HepG2 (cell line): Measurements from ENCODE around the gene FOXK2. TPM values are rescaled to one million over a fixed set of nuclear protein-coding genes. Genes with fewer than 3 reads are reported as not detected.
A peak's percentile ranks its signal among the peaks of the same experiment; 100 is the strongest.

ENCODE experiments used
- ATF7-NPFF ChIP-seq: sonication (generic); formaldehyde crosslinking; IDR thresholded peaks from 2 replicates; pipeline ENCODE4 v1.8.1; 2023; ENCODE audit warnings: mild to moderate bottlenecking, low read depth, missing genetic modification reagents, moderate library complexity
- BRF2 ChIP-seq: sonication (generic); formaldehyde crosslinking; IDR thresholded peaks from 2 replicates; pipeline ENCODE4 v1.8.1; 2022; ENCODE audit warnings: mild to moderate bottlenecking, missing genetic modification reagents
- HOXA7 ChIP-seq: sonication (generic); formaldehyde crosslinking; IDR thresholded peaks from 2 replicates; pipeline ENCODE4 v1.8.1; 2022; ENCODE audit warnings: mild to moderate bottlenecking, missing genetic modification reagents, moderate library complexity
- NFIB ChIP-seq: sonication (generic); formaldehyde crosslinking; IDR thresholded peaks from 2 replicates; pipeline ENCODE4 v1.9.0; 2021; ENCODE audit warnings: missing genetic modification reagents, mild to moderate bottlenecking, borderline replicate concordance
- RXRB ChIP-seq: IDR thresholded peaks from 2 replicates; pipeline ENCODE4 v1.6.1; 2016; ENCODE audit warnings: borderline replicate concordance, missing genetic modification reagents, missing compliant biosample characterization
- SOX13 ChIP-seq, 3 experiments: fragments of 450-650 bp in 1 of 3; sonication (generic) in 1 of 3; formaldehyde crosslinking in 1 of 3; IDR thresholded peaks in 2 of 3; conservative IDR thresholded peaks in 1 of 3; 2 replicates each; pipeline versions ENCODE4 v1.5.0 to v1.6.1; 2016 to 2020; ENCODE audit warnings: antibody characterized with exemption in 1 of 3, mild to moderate bottlenecking in 1 of 3, missing compliant biosample characterization in 1 of 3, missing genetic modification reagents in 1 of 3, moderate library complexity in 1 of 3
- SP4 ChIP-seq: sonication (generic); formaldehyde crosslinking; IDR thresholded peaks from 2 replicates; pipeline ENCODE4 v1.8.1; 2023; ENCODE audit warnings: mild to moderate bottlenecking, missing genetic modification reagents
- XBP1 ChIP-seq: sonication (generic); formaldehyde crosslinking; IDR thresholded peaks from 2 replicates; pipeline ENCODE4 v1.5.0; 2020; ENCODE audit warnings: missing genetic modification reagents
- ZHX1 ChIP-seq: sonication (generic); formaldehyde crosslinking; IDR thresholded peaks from 2 replicates; pipeline ENCODE4 v1.8.1; 2022; ENCODE audit warnings: low read depth, mild to moderate bottlenecking, missing genetic modification reagents
- ZKSCAN8 ChIP-seq: IDR thresholded peaks from 2 replicates; pipeline ENCODE4 v1.6.1; 2016; ENCODE audit warnings: borderline replicate concordance, missing genetic modification reagents, missing compliant biosample characterization
- ZNF274 ChIP-seq: sonication (generic); formaldehyde crosslinking; IDR thresholded peaks from 2 replicates; pipeline ENCODE4 v1.5.1; 2020; ENCODE audit warnings: mild to moderate bottlenecking, missing genetic modification reagents
- ZNF605 ChIP-seq: sonication (generic); formaldehyde crosslinking; IDR thresholded peaks from 2 replicates; pipeline ENCODE4 v1.8.0; 2022; ENCODE audit warnings: mild to moderate bottlenecking, missing genetic modification reagents
- ZNF691 ChIP-seq: sonication (generic); formaldehyde crosslinking; IDR thresholded peaks from 2 replicates; pipeline ENCODE4 v1.4.0; 2020; ENCODE audit warnings: missing genetic modification reagents, low read depth, mild to moderate bottlenecking, borderline replicate concordance
- ZNF761 ChIP-seq: sonication (generic); formaldehyde crosslinking; conservative IDR thresholded peaks from 2 replicates; pipeline ENCODE4 v1.4.0; 2020; ENCODE audit warnings: mild to moderate bottlenecking, missing genetic modification reagents
- ZNF800 ChIP-seq: sonication (generic); formaldehyde crosslinking; IDR thresholded peaks from 2 replicates; pipeline ENCODE4 v1.4.0; 2020; ENCODE audit warnings: missing genetic modification reagents
- ZNF841 ChIP-seq: sonication (generic); formaldehyde crosslinking; IDR thresholded peaks from 2 replicates; pipeline ENCODE4 v1.8.1; 2023; ENCODE audit warnings: missing genetic modification reagents, borderline replicate concordance
- ZSCAN31 ChIP-seq: sonication (generic); formaldehyde crosslinking; IDR thresholded peaks from 2 replicates; pipeline ENCODE4 v1.5.0; 2020; ENCODE audit warnings: low read depth, mild to moderate bottlenecking, missing genetic modification reagents
- polyA plus RNA-seq, 8 experiments: library from polyadenylated mRNA; depleted of rRNA in 3 of 8; stranded (reverse) in 7 of 8; unstranded in 1 of 8; fragments of >200 nt; fragmentation: Illumina TruSeq in 4 of 8; extraction: Trizol in 4 of 8; gene quantifications; 2 replicates each; pipeline versions ENCODE4 v1.2.1 to v1.2.3, GENCODE V29; 2011 to 2016; ENCODE audit warnings: low read depth in 4 of 8, missing spikeins in 1 of 8, mixed read lengths in 1 of 8; ENCODE audit not compliant: insufficient read depth in 1 of 8
- total RNA-seq, 5 experiments: library from RNA; depleted of rRNA; stranded (reverse); fragments of >200 nt; fragmentation: Illumina TruSeq; extraction: Trizol; gene quantifications; 2 replicates each; pipeline ENCODE4 v1.2.3, GENCODE V29; 2016; ENCODE audit warnings: low read depth in 1 of 5
- TF ChIP-seq, protein P1 (sequence below): sonication (generic); formaldehyde crosslinking; IDR thresholded peaks from 2 replicates; pipeline ENCODE4 v1.4.0; 2020; ENCODE audit warnings: mild to moderate bottlenecking, low read depth, missing genetic modification reagents

FOXK2 gene
- total and polyA plus RNA-seq, 2 of the 13 experiments (the other 11 are each of a cell fraction or from before 2014, with no cell fraction given): 67.1 to 67.2 TPM

- TF ChIP-seq ATF7-NPFF (CRISPR knock-in tag) (peak; percentile 42; the same call in 1 of the 2 replicates), ZHX1 (CRISPR knock-in tag) (no peak), SOX13 (IDR thresholded peaks at IDR 0.05) (no peak), SOX13 (CRISPR knock-in tag; conservative IDR thresholded peaks at IDR 0.05 in 1 of 2, IDR thresholded peaks at IDR 0.05 in 1 of 2) (peak in 1 of 2 experiments; percentile 82; a peak in 2 of 4 replicates), SP4 (CRISPR knock-in tag) (no peak), ZNF841 (CRISPR knock-in tag) (no peak), BRF2 (CRISPR knock-in tag) (no peak), HOXA7 (no peak), ZNF605 (CRISPR knock-in tag) (peak; percentile 71), ZSCAN31 (CRISPR knock-in tag) (peak; percentile 44; the same call in 1 of the 2 replicates), ZNF691 (CRISPR knock-in tag) (peak; percentile 54; the same call in 1 of the 2 replicates), ZNF274 (CRISPR knock-in tag) (no peak), RXRB (peak; percentile 72), ZNF761 (CRISPR knock-in tag) (no peak; the same call in 1 of the 2 replicates), ZKSCAN8 (CRISPR knock-in tag) (no peak), NFIB (CRISPR knock-in tag) (no peak), XBP1 (CRISPR knock-in tag) (no peak), ZNF800 (CRISPR knock-in tag) (no peak)
- TF ChIP-seq, protein P1, sequence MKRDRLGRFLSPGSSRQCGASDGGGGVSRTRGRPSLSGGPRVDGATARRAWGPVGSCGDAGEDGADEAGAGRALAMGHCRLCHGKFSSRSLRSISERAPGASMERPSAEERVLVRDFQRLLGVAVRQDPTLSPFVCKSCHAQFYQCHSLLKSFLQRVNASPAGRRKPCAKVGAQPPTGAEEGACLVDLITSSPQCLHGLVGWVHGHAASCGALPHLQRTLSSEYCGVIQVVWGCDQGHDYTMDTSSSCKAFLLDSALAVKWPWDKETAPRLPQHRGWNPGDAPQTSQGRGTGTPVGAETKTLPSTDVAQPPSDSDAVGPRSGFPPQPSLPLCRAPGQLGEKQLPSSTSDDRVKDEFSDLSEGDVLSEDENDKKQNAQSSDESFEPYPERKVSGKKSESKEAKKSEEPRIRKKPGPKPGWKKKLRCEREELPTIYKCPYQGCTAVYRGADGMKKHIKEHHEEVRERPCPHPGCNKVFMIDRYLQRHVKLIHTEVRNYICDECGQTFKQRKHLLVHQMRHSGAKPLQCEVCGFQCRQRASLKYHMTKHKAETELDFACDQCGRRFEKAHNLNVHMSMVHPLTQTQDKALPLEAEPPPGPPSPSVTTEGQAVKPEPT (CRISPR knock-in tag): no peak
These were observed 33.8 kb downstream of the FOXK2 start (continued) for GRCh38 chr17:82553210-82553930.
